HG02588 (cell line): ENCODE results near the gene LRRC3.
"Not testable (repeated sequence)": the region's sequence is repeated elsewhere in the genome, so short reads cannot be mapped to it uniquely, and the experiment has no call there.

Experiments
- ATAC-seq: cut with Tn5 transposase; IDR thresholded peaks from one replicate; pipeline ENCODE4 v1.9.1; 2021; ENCODE audit warnings: mild to moderate bottlenecking, moderate library complexity; ENCODE audit not compliant: unreplicated experiment

The LRRC3 gene, protein sequence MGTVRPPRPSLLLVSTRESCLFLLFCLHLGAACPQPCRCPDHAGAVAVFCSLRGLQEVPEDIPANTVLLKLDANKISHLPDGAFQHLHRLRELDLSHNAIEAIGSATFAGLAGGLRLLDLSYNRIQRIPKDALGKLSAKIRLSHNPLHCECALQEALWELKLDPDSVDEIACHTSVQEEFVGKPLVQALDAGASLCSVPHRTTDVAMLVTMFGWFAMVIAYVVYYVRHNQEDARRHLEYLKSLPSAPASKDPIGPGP

DNA sequence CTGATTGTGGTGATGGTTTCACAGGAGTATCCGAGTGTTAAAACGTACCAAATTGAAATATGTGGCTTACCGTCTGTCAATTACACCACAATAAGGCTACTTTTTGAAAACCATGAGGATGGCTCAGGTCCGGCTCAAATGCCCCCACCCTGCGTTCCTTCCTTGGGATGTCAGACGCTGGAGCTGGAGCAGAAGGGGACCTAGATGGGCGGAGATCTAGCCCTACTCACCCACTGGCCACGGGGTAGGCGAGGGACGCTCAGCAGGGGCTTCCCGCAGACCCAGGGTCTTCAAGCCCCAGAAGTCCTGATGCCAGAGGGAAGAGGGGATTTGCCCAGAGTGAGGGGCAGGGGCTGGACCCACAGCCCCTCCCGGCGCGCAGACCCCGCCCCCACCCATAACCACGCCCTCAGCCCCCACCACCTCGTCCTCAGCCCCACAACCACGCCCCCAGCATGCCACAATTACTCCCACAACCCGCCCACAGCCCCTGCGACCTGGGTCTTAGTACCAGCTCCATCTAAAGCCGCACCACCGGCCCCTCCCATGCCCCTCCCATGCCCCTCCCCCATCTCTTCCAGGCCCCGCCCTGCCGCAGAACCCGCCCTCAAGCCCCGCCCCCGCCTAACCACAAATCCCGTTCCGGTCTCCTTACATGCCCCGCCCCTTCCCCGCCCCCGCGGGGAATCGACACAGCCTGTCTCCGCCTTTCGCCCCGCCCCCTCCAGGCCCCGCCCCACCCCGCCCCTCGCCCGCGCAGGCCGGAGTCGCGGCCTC is at the start of gene LRRC3:
LRRC3 (plus strand) TSS at position 764 of the 777 bp plus-strand sequence. CDS start 1,135 bp downstream, outside the sequence.
- peak; percentile 50 for ATAC-seq

GRCh38 chr21:44405948-44406872 is 49.1 kb upstream of the LRRC3 start:
- no peak for ATAC-seq

- ATAC-seq = no peak
Observed at GRCh38 chr21:44406953-44407352, 48.4 kb upstream of the LRRC3 start.

- ATAC-seq = no peak
Observed at GRCh38 chr21:44407493-44407892, 47.8 kb upstream of the LRRC3 start.

DNA sequence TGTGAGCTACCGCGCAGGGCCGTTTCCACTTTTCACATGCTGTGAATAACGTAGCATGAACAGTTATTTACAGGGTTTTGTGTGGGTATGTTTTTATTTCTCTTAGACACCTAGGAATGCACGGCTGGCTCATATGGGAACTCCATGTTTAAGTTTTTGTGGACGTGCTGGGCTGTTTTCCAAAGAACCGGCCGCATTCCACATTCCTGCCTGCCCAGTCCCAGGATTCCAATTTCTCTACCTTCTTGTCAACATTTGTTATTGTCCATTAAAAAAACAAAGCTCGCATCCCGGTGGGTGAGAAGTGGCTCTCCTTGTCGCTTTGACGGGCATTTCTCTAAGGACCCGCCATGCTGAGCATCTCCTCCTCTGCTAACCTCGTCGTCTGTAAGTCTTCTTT is 47.1 kb upstream of the LRRC3 start:
- ATAC-seq = no peak

DNA sequence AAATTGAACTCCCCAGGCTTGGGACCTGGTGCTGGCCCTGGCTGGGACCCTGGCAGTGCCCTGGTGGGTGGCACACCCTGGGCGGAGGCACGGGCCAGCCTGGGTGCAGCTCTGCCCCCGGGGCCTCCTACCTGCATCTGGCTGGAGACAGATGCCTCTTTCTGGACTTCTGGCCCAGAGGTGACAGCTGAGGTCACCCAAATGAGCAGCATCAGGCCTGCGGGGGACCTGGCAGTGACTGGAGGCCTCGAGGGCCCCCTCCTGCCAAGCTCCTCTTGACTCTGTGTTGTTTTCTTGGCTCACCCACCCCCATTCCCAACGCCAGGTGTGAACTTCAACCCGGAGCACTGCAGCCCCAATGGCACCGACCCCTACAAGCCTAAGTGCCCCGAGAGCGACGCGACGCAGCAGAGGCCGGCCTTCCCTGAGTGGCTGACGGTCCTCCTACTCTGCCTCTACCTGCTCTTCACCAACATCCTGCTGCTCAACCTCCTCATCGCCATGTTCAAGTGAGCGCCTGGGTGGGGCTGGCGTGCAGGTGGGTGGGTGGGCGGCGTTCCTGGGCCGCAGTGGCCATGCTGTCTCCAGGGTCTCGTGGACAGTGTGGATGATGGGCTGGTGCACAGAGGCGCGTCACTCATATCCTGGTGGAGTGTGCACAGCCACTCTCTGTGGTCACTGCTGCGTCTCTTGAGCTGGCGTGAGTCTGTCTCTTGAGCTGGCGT is 41.6 kb upstream of the LRRC3 start:
- no peak for ATAC-seq

DNA sequence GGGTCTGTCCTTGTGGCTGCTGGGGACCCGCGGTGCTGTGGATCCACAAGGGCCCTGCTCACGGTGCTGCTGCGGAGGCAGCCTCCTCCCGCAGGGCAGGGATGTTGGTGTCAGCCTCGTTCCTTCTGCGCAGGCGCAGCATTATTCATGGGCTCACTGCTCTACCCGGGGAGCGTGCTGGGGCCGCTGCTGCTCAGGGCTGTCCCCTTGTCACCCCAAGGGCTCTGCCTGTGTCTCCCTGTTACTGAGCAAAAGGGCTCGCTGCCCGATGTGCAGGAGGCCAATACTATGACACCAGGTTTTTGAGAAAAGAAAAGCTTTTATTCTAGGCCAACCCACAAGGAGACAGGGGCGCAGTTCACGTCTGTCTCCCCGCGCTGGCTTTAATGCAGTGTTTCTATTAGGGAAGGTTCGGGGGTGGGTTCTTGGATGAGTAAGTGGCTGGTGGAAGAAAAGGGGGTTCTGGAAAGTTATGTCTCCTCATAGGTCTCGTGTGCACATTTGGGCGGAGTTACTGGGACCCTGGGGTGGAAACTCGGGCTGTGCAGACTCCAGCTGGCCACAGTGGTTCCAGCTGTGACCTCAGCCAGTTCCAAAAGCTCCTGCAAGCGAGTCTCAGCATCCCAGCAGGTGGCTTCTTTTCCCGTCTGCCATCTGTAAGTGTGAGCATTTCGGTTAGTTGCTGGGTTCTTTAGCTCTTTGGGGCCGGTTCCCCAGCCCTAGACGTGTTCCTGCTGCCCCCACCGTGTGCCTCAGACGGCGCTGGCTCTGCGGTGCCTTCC is 40.8 kb upstream of the LRRC3 start:
- no peak for ATAC-seq

GRCh38 chr21:44415073-44416025 is 40.0 kb upstream of the LRRC3 start:
- ATAC-seq = no peak

DNA sequence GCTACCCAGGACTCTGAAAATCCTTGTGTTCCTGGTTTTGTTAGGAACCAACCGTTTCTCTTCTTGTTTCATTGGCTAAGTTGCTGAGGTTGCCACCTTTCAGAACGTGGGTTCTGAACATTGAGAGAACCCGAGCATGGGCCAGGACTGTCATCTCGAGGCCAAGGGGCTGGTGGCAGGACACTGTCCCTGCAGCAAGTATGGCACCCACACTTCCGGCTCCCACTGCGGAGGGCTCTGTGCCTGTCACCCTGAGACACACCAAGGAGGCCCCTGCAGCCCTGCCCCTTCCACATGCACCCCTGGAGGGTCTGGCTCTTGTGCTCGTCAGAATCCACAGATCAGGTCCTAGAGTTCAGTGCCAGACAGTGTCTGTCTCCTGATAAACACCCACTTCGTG is 39.1 kb upstream of the LRRC3 start:
- ATAC-seq = no peak

GRCh38 chr21:44417621-44418107 is 37.6 kb upstream of the LRRC3 start:
- ATAC-seq = not testable (repeated sequence)

GRCh38 chr21:44418108-44418875 is 37.0 kb upstream of the LRRC3 start:
- ATAC-seq = no peak

GRCh38 chr21:44418876-44419230 is 36.5 kb upstream of the LRRC3 start:
- ATAC-seq = no peak

- no peak for ATAC-seq
Observed at GRCh38 chr21:44419679-44420078, 35.6 kb upstream of the LRRC3 start.

DNA sequence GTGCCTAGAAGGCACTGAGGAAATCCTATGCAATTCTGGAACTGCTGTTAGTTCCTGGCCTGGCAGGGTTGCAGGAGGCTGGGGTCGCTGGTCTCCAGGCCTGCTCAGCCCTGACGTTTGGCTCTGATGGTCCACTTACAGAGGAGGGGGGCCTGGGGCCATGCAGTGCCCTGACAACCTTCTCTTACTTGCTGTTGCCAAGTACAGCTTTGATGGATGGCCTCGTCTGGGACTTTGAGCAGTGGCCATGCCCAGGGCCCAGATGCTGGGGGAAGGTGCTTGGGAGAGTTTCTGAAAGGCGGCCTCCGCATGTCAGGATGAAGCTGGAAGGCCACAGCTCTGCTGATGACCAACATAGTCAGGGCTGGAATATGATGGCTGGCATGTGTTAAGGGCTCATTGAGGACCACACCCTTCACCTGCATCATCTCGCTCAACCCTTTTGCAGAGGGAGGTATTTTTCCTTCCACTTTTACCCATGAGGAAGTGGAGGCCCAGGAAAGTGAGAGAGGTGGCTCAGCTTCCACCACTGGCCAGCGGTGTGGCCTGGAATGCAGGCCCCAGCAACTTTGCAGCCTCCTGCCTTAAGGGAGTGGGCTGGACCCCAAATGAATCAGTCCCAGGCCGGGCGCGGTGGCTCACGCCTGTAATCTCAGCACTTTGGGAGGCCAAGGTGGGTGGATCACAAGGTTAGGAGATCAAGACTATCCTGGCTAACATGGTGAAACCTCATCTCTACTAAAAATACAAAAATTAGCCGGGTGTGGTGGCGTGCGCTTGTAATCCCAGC is 34.7 kb upstream of the LRRC3 start:
- ATAC-seq = no peak

DNA sequence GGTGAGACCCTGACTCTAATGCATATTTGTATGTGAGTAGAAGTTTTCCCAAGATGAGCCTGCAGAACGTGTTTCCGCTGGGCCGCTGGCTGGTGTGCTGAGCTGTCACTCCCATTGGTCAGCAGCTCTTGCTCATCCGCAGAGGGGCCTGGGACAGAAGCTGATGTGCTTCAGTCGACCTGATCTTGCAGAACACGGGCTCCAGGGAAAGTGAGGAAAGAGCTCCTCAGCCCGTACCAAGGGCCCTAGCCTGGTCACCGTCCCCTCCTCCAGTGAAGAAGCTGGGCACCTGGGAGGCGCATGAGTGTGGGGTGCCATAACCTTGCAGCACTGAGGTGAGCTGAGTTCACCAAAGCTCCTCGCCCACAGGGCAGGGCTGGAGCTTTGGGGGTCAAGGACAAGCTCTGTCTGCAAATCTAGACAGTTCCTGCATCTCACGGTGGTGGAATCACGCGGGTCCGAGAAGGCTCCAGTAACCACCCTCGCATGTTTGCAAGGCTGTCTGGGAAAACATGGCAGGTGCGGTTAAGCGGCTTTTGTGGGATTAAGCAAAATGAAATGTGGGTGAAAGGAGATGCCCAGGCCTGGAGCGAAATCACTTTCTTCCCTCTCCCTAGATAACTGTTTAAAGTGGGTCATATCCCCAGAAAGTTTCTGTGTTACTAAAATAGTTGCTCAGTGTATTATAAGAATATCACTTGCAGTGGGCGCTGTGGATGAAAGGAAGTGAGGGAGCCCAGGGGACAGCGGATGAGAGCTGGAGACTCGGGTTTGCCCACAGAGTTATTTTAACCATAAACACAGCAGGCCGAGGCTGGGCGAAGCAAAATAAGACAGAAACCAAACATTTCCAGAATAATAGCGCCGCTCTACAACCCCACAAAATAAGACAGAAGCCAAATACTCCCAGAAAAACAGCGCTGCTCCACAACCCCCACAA is 33.1 kb upstream of the LRRC3 start:
- ATAC-seq = no peak

DNA sequence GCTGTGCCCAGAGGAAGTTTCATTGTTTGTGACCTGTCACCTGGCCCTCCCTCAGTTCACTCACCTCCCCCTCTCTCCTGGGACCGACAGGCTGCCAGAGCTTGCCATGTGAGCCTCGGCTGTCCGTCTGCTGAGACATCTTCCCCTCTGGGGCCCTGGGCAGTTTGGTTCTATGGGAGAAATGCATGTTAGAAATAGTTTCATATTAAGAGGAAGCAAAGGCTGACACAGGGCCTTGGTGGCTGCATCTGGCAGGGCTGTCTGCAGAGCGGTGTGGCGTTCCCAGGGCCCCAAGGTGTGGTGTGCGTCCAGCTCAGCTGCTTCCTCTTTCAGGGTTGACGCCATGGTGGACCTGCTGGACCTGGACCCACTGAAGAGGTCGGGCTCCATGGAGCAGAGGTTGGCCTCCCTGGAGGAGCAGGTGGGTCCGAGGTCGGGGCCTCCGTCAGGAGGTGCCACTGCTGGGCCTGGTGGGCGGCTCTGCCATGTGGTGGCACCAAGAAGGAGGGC is 31.9 kb upstream of the LRRC3 start:
- no peak for ATAC-seq
